Activated naive CD4-positive, alpha-beta T cell treated with anti-CD3 and anti-CD28 coated beads for 36 hours (primary cell): ENCODE data around the gene C19orf81. TPM values are rescaled to one million over a fixed set of nuclear protein-coding genes. Genes with fewer than 3 reads are reported as not detected.

Source experiments
- CTCF ChIA-PET: fragments of 350-600 bp; sonication (Branson Sonifier 250); formaldehyde crosslinking; loops from one replicate; lab custom pipeline; 2021; ENCODE audit warnings: antibody characterized with exemption; lab: Charles Lee
- DNase-seq: peaks from one replicate; pipeline ENCODE4 v3.0.0-alpha.2; 2020
- H3K27ac Mint-ChIP-seq: one replicate; pipeline ENCODE4 v1.8.0; 2021; ENCODE audit warnings: mild to moderate bottlenecking, mixed read lengths
- H3K27me3 Mint-ChIP-seq: one replicate; pipeline ENCODE4 v1.8.0; 2021; ENCODE audit warnings: low read depth, mixed read lengths
- H3K36me3 Mint-ChIP-seq: one replicate; pipeline ENCODE4 v1.8.0; 2021; ENCODE audit warnings: low read depth, mixed read lengths
- H3K4me1 Mint-ChIP-seq: one replicate; pipeline ENCODE4 v1.8.0; 2021; ENCODE audit warnings: low read depth, mixed read lengths
- H3K4me3 Mint-ChIP-seq: one replicate; pipeline ENCODE4 v1.8.0; 2021; ENCODE audit warnings: mild to moderate bottlenecking, moderate library complexity, mixed read lengths
- H3K9me3 Mint-ChIP-seq: one replicate; pipeline ENCODE4 v1.8.0; 2021; ENCODE audit warnings: mixed read lengths
- intact Hi-C: fragments of 100-400 bp; cut with micrococcal nuclease; formaldehyde crosslinking; loops from one replicate; pipeline ENCODE4 v1.15.1; 2023
- total RNA-seq, 2 experiments: library from RNA; stranded (reverse); gene quantifications; one replicate each; pipeline ENCODE4 v1.2.3, GENCODE V29; 2021

C19orf81 gene
- total RNA-seq, 2 experiments from 2014 or later: 1.5 to 1.7 TPM

DNA sequence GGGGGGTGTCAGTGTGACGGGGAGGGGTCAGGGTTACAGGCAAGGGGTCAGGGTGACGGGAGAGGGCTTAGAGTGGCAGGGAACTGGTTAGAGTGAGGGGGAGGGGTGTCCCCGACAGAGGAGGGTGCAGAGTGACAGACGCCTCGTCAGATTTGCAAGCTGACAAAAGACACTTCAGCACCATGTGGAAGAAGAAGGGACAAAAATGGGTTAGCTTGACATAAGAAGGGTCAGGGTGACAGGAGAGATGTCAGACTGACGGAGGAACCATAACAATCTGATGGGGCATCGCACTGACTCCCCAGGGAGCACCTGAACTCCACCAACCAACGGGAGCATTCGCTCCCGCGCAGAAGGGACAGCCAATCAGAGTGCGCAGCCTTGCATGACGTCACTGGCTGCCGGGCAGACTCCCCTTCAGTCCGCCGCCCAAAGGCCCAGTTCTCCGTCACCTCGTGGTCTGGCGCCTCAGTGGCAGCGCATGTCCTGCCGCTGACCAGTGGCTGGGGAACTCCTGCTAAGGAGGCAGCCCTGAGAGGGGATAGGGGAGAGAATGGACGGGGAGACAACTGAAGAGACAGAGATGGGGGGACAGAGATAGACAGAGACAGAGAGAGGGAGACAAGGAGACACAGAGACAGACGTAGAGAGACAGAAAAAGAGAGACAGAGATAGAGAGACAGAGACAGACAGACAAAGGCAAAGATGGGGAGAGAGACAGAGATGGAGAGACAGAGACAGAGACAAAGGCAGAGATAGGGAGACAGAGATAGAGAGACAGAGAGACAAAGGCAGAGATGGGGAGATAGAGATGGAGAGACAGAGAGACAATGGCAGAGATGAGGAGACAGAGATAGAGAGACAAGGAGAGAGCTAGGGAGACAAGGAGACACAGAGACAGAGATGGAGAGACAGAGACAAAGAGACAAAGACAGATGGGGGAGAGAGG lies 30.2 kb downstream of the C19orf81 start:
- no peaks in the 10 kb centered on the region for H3K9me3 Mint-ChIP-seq
- peaks cover 50% of the 10 kb centered on the region for H3K27me3 Mint-ChIP-seq
- H3K4me1 Mint-ChIP-seq: peaks cover 6% of the 10 kb centered on the region
- no peaks in the 10 kb centered on the region for H3K36me3 Mint-ChIP-seq
- no peak overlapping the region for H3K27ac Mint-ChIP-seq
- intact Hi-C loops: no loop called here
- no peak overlapping the region for H3K4me3 Mint-ChIP-seq
- peak; percentile 75 for DNase-seq
- CTCF ChIA-PET: no interaction called here

DNA sequence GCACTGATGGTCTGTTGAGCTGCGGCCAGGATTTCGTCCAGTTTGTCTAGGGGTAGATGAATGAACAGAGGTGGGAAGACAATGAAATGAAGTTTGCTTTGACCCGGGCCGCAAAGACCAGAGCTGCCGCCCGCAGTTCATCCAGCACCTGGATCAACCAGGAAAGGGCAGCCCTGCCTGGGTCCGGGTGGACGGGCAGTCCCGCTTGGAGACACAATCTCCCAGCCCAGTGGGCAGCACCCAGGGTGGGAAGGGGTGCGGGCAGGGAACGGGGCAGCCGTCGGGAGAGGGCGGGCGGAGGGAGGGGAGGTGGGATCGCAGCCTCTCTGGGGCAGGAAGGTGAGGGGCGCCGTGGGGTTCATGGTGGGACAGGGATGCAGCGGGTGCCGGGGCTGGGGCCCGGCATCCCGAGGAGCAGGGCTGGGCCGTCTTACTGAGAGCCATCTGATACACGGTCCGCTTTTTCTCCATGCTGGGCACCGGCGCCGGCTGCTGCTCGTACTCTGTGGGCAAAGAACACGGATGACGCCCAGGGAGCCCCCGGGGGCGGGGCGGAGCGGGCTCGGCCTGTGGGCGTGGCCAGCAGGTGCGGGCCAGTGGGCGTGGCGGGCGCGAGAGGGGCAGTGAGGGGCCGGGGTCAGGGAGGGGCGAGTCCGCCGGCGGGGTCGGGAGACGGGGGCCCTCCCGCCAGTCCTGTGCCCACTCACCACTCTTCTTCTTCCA lies 37.2 kb downstream of the C19orf81 start:
- DNase-seq: no peak
- Mint-ChIP-seq H3K36me3 (no peaks in the 10 kb centered on the region), H3K27me3 (peaks cover 40% of the 10 kb centered on the region), H3K4me3 (no peak overlapping the region), H3K4me1 (no peaks in the 10 kb centered on the region), H3K9me3 (no peaks in the 10 kb centered on the region), H3K27ac (no peak overlapping the region)
- intact Hi-C loops: no loop called here
- CTCF ChIA-PET: no interaction called here

DNA sequence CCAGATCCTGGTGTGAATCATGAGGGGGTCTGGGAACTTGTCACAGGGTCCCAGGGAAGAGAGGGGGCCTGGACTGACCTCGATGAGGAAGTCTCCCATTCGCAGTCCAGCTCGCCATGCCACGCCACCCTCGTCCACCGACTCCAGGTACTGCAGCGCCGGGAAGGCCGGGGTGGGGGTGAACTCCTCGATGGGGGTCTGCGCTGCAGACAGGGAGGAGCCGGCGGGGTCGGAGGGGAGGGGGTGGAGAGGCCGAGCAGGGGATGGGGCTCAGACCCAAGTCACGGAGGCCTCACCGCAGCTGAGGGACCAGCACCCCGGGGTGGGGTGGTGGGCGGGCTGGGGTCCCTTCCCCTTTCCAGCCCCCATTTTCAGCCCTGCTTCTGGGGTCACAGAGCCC lies 39.5 kb downstream of the C19orf81 start:
- Mint-ChIP-seq H3K4me3 (no peak overlapping the region), H3K36me3 (no peaks in the 10 kb centered on the region), H3K27ac (no peak overlapping the region), H3K9me3 (no peaks in the 10 kb centered on the region), H3K27me3 (peaks cover 54% of the 10 kb centered on the region), H3K4me1 (no peaks in the 10 kb centered on the region)
- CTCF ChIA-PET: no interaction called here
- no peak for DNase-seq
- intact Hi-C loops: no loop called here

DNA sequence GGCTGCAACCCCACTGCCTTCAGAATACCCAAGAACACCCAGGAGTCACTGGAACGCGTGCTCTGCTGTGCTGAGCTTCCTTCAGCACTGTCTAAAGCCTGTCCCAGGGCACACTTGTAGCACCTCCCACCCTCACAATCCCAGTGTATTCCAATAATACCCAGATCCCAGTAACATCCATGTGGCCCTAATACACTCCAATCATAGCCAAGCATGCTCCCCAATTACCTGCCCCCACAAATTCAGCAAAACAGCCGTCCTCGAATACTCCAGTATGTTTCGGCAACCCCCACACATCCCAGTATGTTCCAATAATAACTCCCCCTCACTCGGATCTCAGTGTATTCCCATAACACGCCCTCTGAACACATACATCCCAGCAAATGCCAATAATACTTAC lies 41.2 kb downstream of the C19orf81 start:
- Mint-ChIP-seq H3K27me3 (peaks cover 51% of the 10 kb centered on the region), H3K4me3 (no peak overlapping the region), H3K4me1 (no peaks in the 10 kb centered on the region), H3K36me3 (no peaks in the 10 kb centered on the region), H3K9me3 (no peaks in the 10 kb centered on the region), H3K27ac (no peak overlapping the region)
- CTCF ChIA-PET: no interaction called here
- DNase-seq: no peak
- intact Hi-C loops: no loop called here

DNA sequence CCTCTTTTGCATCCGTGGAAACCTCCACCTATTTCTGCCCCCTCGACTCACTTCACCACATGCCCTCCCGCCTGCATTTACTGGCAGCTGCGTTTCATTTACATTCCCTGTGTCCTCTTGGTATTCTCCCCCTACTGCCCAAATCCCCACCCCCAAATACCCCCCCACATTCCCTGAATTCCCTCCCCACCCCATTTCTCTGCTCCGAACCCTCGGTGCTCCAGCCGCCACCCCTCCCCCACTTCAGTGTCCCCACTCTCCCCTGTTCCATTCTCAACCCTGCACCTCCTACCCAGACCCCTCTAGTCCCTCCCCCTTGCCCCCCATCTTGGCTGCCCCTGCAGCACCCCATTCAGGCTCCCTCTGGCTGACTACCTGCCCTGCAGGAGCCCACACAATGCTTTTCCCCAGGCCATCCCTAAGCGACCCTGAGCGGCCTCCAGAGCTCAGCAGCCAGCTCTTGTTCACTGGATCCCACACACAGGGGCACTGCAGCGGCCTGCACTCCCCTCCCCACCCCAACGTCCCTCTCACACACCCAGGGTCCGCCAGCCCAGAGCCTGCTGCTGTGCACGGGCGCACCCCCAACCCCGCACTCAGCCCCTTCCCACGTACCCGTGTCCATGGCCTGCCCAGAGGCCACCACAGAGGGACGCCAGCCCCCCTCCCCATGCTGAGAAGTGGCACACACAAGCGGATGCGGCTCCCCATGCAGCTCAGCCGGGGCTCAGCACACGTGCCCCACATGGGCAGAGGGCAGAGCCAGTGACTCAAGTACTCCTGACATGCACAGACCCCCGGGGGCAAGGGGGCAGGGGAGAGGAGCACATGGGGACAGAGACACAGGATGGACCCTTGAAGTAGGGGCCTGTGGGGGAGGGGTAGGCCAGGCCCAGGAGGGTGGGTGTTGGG lies 44.1 kb downstream of the C19orf81 start:
- intact Hi-C loops: no loop called here
- CTCF ChIA-PET: no interaction called here
- Mint-ChIP-seq H3K27ac (no peak overlapping the region), H3K4me1 (no peaks in the 10 kb centered on the region), H3K9me3 (no peaks in the 10 kb centered on the region), H3K36me3 (no peaks in the 10 kb centered on the region), H3K4me3 (no peak overlapping the region), H3K27me3 (peaks cover 57% of the 10 kb centered on the region)
- no peak for DNase-seq

DNA sequence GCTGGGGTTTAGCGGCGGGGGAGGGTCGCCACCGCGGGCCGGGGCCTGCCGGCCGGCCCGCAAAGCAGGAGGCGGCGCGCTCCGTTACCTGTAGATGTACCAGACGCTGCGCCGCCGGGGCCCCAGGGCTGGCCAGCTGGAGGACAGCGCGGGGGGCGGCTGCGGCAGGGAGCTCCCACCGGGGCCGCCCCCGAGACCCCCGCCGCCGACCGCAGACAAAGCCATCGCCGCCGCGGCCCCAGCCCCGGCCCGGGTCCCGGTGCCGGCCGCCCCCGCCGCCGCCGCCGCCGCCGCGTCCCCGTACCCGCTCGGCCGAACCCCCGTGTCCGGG lies 45.5 kb downstream of the C19orf81 start:
- DNase-seq: no peak
- Mint-ChIP-seq H3K9me3 (no peaks in the 10 kb centered on the region), H3K27ac (no peak overlapping the region), H3K36me3 (no peaks in the 10 kb centered on the region), H3K4me3 (no peak overlapping the region), H3K4me1 (no peaks in the 10 kb centered on the region), H3K27me3 (peaks cover 56% of the 10 kb centered on the region)
- intact Hi-C loops: no loop called here
- CTCF ChIA-PET: no interaction called here

DNA sequence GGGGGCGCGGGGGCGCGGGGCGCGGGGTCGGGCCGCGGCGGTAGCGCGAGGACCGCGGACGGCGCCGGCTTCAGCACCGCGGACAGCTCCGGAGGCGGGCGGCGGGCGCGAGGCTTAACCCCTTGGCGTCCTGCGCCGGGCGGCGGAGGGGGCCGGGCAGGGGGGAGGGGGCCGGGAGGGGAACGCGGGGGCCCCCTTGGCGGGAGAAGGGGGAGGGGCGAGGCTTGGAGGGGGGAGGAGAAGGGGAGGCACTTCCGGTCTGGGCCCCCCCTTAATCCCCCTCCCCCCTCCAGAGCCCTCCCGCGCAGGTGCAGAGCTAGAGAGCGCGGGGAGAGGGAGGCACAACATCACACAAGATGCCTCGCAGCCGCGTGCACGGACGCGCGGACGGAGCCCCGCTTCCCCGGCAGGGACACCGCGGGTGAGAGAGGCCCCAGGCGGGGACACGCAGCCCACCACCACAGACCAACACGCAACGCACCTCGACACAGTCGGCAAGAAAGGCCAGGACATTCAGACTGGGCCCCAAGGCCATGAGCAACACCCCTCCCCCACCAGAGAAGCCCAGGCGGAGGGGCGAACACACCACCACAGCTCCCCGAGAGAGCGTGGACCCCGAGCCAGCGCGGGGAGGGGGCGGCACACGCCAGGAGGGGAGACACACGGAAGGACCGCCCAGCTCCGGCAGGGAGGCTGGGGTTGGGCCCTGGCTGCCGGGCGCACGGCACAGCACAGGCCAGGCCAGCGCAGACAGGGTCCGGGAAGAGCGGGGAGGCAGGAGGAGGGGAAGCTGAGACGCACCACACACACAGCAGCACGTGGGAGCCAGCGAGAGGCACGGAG lies 46.2 kb downstream of the C19orf81 start:
- H3K27ac Mint-ChIP-seq: no peak overlapping the region
- CTCF ChIA-PET: no interaction called here
- H3K36me3 Mint-ChIP-seq: no peaks in the 10 kb centered on the region
- no peaks in the 10 kb centered on the region for H3K9me3 Mint-ChIP-seq
- no peaks in the 10 kb centered on the region for H3K4me1 Mint-ChIP-seq
- no peak for DNase-seq
- H3K4me3 Mint-ChIP-seq: no peak overlapping the region
- intact Hi-C loops: no loop called here
- H3K27me3 Mint-ChIP-seq: peaks cover 58% of the 10 kb centered on the region

DNA sequence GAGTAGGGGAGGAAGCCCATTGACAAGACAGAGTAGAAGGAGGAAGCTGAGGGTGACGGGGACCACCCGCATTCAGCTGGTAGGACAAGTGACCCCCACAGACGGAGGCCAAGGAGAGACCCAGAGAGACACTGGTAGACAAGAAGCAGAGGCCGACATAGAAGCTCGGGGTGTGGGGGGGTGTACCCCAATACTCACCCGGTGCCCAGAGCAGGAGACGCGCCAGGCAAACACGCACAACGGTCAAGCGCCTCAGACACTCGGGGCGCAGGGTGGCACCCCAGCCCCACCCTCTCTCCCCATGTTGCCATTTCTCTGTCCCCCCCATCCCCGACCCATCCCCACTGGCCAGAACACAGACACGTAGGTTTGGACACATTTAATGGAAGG lies 46.8 kb downstream of the C19orf81 start:
- no peak for DNase-seq
- Mint-ChIP-seq H3K9me3 (no peaks in the 10 kb centered on the region), H3K4me1 (no peaks in the 10 kb centered on the region), H3K27me3 (peaks cover 52% of the 10 kb centered on the region), H3K27ac (no peak overlapping the region), H3K36me3 (no peaks in the 10 kb centered on the region), H3K4me3 (no peak overlapping the region)
- CTCF ChIA-PET: no interaction called here
- intact Hi-C loops: no loop called here

DNA sequence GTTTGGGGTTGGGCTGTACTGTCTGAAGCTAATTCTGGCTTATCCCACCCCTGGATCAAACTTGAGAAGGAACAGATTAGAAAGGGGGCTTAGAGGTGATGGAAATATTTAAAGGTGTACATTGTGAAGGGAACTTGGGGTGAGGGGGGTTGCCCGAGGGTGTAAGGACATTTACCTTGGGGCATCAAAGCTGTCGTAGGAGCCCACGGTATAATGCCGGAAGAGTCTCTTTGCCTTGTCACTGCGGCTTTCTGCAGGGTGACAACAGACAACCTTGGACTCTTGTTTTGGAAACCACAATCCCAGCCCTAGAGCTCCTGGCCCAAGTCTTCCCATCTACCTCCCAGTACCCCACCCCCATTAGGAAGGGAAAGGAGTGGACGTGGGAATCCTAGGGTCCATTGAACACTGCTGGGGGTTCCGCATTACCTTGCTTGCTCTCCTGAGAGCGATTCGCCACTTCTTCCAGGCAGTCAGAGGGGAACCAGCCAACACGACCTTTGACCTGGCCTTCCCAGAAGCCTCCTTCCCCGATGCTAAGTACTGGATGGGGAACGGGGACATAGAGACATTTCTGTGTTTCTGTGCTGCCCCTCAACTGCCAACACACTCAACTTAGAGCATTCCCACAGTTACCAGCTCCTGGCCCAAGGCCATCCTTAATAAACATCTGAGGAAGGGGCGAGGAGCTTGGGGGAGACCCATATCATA lies 48.3 kb downstream of the C19orf81 start:
- Mint-ChIP-seq H3K4me1 (no peaks in the 10 kb centered on the region), H3K9me3 (no peaks in the 10 kb centered on the region), H3K27ac (no peak overlapping the region), H3K4me3 (no peak overlapping the region), H3K36me3 (no peaks in the 10 kb centered on the region), H3K27me3 (peaks cover 50% of the 10 kb centered on the region)
- intact Hi-C loops: no loop called here
- CTCF ChIA-PET: interaction anchor here (0.5 to 0.6 kb wide), 2 partner anchors 22 to 142 kb away, joined by 3 to 4 read pairs; no protein-coding TSS in a partner anchor
- no peak for DNase-seq

DNA sequence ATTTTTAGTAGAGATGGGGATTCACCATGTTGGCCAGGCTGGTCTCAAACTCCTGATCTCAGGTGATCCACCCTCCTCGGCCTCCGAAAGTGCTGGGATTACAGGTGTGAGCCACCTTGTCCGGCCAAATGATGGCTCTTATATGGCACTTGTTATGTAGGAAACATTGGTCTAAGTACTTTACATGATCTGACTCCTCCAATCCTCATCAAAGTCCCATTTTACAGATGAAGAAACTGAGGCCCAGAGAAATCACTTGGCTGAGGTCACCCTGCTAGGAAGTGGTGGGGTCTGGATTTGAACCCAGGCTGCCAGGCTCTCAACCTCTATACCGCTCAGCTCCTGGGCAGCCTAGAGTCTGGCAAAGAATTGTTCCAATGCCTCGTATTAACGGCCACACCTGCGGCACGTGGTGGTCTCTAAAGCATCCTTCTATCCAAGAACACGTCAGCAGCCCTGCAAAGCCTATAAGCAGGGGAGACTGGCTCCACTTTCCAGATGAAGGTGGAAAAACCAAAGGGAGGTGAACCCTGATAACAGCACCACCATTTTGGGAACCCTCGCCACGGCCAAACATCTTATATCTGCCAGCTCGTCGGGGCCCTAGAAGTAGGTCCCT lies 52.2 kb downstream of the C19orf81 start:
- CTCF ChIA-PET: no interaction called here
- H3K27me3 Mint-ChIP-seq: peaks cover 52% of the 10 kb centered on the region
- H3K4me3 Mint-ChIP-seq: no peak overlapping the region
- H3K4me1 Mint-ChIP-seq: no peaks in the 10 kb centered on the region
- no peaks in the 10 kb centered on the region for H3K36me3 Mint-ChIP-seq
- intact Hi-C loops: no loop called here
- no peak overlapping the region for H3K27ac Mint-ChIP-seq
- H3K9me3 Mint-ChIP-seq: no peaks in the 10 kb centered on the region
- no peak for DNase-seq
